SK-N-SH (cell line): ENCODE measurements around the gene MEI1. TPM values are rescaled to one million over a fixed set of nuclear protein-coding genes. Genes with fewer than 3 reads are reported as not detected.

Experiments
- CTCF ChIA-PET: fragments of 300-600, 350-600 bp; formaldehyde crosslinking; extraction: SDS; loops from one replicate; lab custom pipeline; 2021; lab: Yijun Ruan, JAX
- POLR2A ChIA-PET: fragments of 350-600 bp; sonication (Branson Sonifier 250); formaldehyde crosslinking; extraction: SDS; loops from one replicate; lab custom pipeline; 2020; ENCODE audit warnings: antibody characterized with exemption, inconsistent platforms; lab: Yijun Ruan, JAX
- DNase-seq: peaks from one replicate; pipeline ENCODE4 v3.0.0; 2012
- H2AFZ ChIP-seq: fragments of 200-600 bp; sonication (generic); 2 replicates; pipeline ENCODE4 v1.8.1; 2016; ENCODE audit warnings: antibody characterized with exemption, mild to moderate bottlenecking, low read depth
- H3F3A ChIP-seq: fragments of 200-600 bp; sonication (generic); replicated peaks from 2 replicates; pipeline ENCODE3; 2016; ENCODE audit warnings: antibody characterized with exemption, mild to moderate bottlenecking; ENCODE audit not compliant: insufficient read depth
- H3K27ac ChIP-seq, 2 experiments: fragments of 200-500 bp in 1 of 2; fragments of 200-600 bp in 1 of 2; sonication (Bioruptor generic) in 1 of 2; sonication (generic), shearing (Covaris generic) in 1 of 2; 2 replicates each; pipeline versions ENCODE4 v1.5.1 to v1.6.1; 2014 to 2016; ENCODE audit warnings: low read depth in 2 of 2, inconsistent platforms in 1 of 2, low read length in 1 of 2, mild to moderate bottlenecking in 1 of 2, mixed read lengths in 1 of 2
- H3K27me3 ChIP-seq: fragments of 200-600 bp; sonication (generic), shearing (Covaris generic); 2 replicates; pipeline ENCODE4 v1.6.1; 2016; ENCODE audit warnings: mixed run types; ENCODE audit not compliant: insufficient read depth
- H3K36me3 ChIP-seq, 2 experiments: fragments of 200-500 bp in 1 of 2; fragments of 200-600 bp in 1 of 2; sonication (Bioruptor generic) in 1 of 2; sonication (generic) in 1 of 2; replicated peaks in 1 of 2; 2 replicates each; pipeline versions ENCODE3 to v1.5.1; 2014 to 2016; ENCODE audit warnings: low read length in 1 of 2, mild to moderate bottlenecking in 1 of 2; ENCODE audit not compliant: insufficient read depth in 2 of 2, control insufficient read depth in 1 of 2
- H3K4me1 ChIP-seq, 2 experiments: fragments of 200-500 bp in 1 of 2; fragments of 200-600 bp in 1 of 2; sonication (Bioruptor generic) in 1 of 2; sonication (generic), shearing (Covaris generic) in 1 of 2; 2 replicates each; pipeline versions ENCODE4 v1.5.1 to v1.6.1; 2014 to 2016; ENCODE audit warnings: low read depth in 1 of 2, low read length in 1 of 2, mixed run types in 1 of 2; ENCODE audit not compliant: insufficient read depth in 2 of 2, control insufficient read depth in 1 of 2
- H3K4me2 ChIP-seq: fragments of 200-600 bp; sonication (generic), shearing (Covaris generic); 2 replicates; pipeline ENCODE4 v1.6.1; 2017; ENCODE audit warnings: mixed run types
- H3K4me3 ChIP-seq, 2 experiments: fragments of 200-500 bp in 1 of 2; fragments of 200-600 bp in 1 of 2; sonication (Bioruptor generic) in 1 of 2; sonication (generic), shearing (Covaris generic) in 1 of 2; 2 replicates each; pipeline versions ENCODE4 v1.5.1 to v1.8.1; 2014 to 2016; ENCODE audit warnings: low read depth in 2 of 2, inconsistent platforms in 1 of 2, low read length in 1 of 2, mild to moderate bottlenecking in 1 of 2, mixed read lengths in 1 of 2, moderate library complexity in 1 of 2
- H3K79me2 ChIP-seq: fragments of 200-600 bp; sonication (generic); 2 replicates; pipeline ENCODE4 v1.8.1; 2017; ENCODE audit warnings: mild to moderate bottlenecking; ENCODE audit not compliant: insufficient read depth
- H3K9ac ChIP-seq: fragments of 200-600 bp; sonication (generic); 2 replicates; pipeline ENCODE4 v1.6.1; 2017; ENCODE audit warnings: mixed run types
- H3K9me2 ChIP-seq: fragments of 200-600 bp; sonication (generic); 2 replicates; pipeline ENCODE4 v1.6.1; 2017; ENCODE audit warnings: mixed run types
- H3K9me3 ChIP-seq: fragments of 200-600 bp; sonication (generic); 2 replicates; pipeline ENCODE4 v1.6.1; 2017; ENCODE audit warnings: mixed run types, mild to moderate bottlenecking, moderate library complexity
- H4K20me1 ChIP-seq: fragments of 200-600 bp; sonication (generic); 2 replicates; pipeline ENCODE4 v1.6.1; 2017; ENCODE audit warnings: mild to moderate bottlenecking, mixed run types; ENCODE audit not compliant: insufficient read depth
- CHD2 ChIP-seq: fragments of 150-350 bp; IDR thresholded peaks from 2 replicates; pipeline ENCODE4 v1.6.1; 2018; ENCODE audit warnings: low read length; ENCODE audit not compliant: partially characterized antibody
- CTCF ChIP-seq: fragments of 200-600 bp; sonication (generic); IDR thresholded peaks from 2 replicates; pipeline ENCODE4 v1.6.1; 2017; ENCODE audit warnings: antibody characterized with exemption, mild to moderate bottlenecking, moderate library complexity
- ELF1 ChIP-seq: IDR thresholded peaks from 2 replicates; pipeline ENCODE4 v1.4.0; 2012
- EP300 ChIP-seq, 2 experiments: IDR thresholded peaks; 2 replicates each; pipeline versions ENCODE4 v1.4.0 to v1.6.1; 2012; ENCODE audit warnings: borderline replicate concordance in 1 of 2, low read depth in 1 of 2, low read length in 1 of 2
- EZH2phosphoT487 ChIP-seq: fragments of 200-600 bp; sonication (generic); IDR thresholded peaks from 2 replicates; pipeline ENCODE4 v1.6.1; 2017; ENCODE audit warnings: low read depth, mixed run types, mild to moderate bottlenecking, antibody characterized with exemption, moderate library complexity, borderline replicate concordance
- FOSL2 ChIP-seq: IDR thresholded peaks from 2 replicates; pipeline ENCODE4 v1.4.0; 2012; ENCODE audit warnings: low read depth, mild to moderate bottlenecking, moderate library complexity, borderline replicate concordance
- FOXJ3 ChIP-seq: sonication (generic); formaldehyde crosslinking; IDR thresholded peaks from 2 replicates; pipeline ENCODE4 v1.5.1; 2020; ENCODE audit warnings: mild to moderate bottlenecking, missing genetic modification reagents
- GABPA ChIP-seq: IDR thresholded peaks from 2 replicates; pipeline ENCODE4 v1.4.0; 2012; ENCODE audit warnings: low read depth, mild to moderate bottlenecking
- GATA2 ChIP-seq: sonication (generic); formaldehyde crosslinking; IDR thresholded peaks from 2 replicates; pipeline ENCODE4 v1.5.0; 2020; ENCODE audit warnings: mild to moderate bottlenecking, missing genetic modification reagents
- IRF3 ChIP-seq: fragments of 150-350 bp; IDR thresholded peaks from 2 replicates; pipeline ENCODE4 v1.6.1; 2016; ENCODE audit warnings: mild to moderate bottlenecking, low read depth, low read length
- MAX ChIP-seq: IDR thresholded peaks from 2 replicates; pipeline ENCODE4 v1.4.0; 2012; ENCODE audit warnings: low read depth
- MEF2A ChIP-seq: IDR thresholded peaks from 2 replicates; pipeline ENCODE4 v1.4.0; 2012; ENCODE audit warnings: low read depth, borderline replicate concordance
- MXI1 ChIP-seq: IDR thresholded peaks from 2 replicates; pipeline ENCODE4 v1.6.1; 2012; ENCODE audit warnings: mild to moderate bottlenecking, low read depth, low read length, improper control_type of control experiment
- NFIC ChIP-seq: IDR thresholded peaks from 2 replicates; pipeline ENCODE4 v1.4.0; 2012; ENCODE audit warnings: borderline replicate concordance
- NRF1 ChIP-seq: IDR thresholded peaks from 2 replicates; pipeline ENCODE4 v1.6.1; 2012; ENCODE audit warnings: low read depth, mild to moderate bottlenecking, low read length
- RAD21 ChIP-seq: IDR thresholded peaks from 2 replicates; pipeline ENCODE4 v1.6.1; 2012; ENCODE audit warnings: mild to moderate bottlenecking, low read length
- RCOR1 ChIP-seq: fragments of 150-350 bp; IDR thresholded peaks from 2 replicates; pipeline ENCODE4 v1.6.1; 2017; ENCODE audit warnings: antibody characterized with exemption, low read length
- RXRA ChIP-seq: IDR thresholded peaks from 2 replicates; pipeline ENCODE4 v1.4.0; 2012; ENCODE audit warnings: low read depth, mild to moderate bottlenecking, borderline replicate concordance
- SIN3A ChIP-seq: IDR thresholded peaks from 2 replicates; pipeline ENCODE4 v1.6.1; 2012; ENCODE audit warnings: low read depth, mild to moderate bottlenecking, low read length, moderate library complexity, borderline replicate concordance
- USF1 ChIP-seq: IDR thresholded peaks from 2 replicates; pipeline ENCODE4 v1.4.0; 2012; ENCODE audit warnings: low read depth, borderline replicate concordance
- YY1 ChIP-seq: IDR thresholded peaks from 2 replicates; pipeline ENCODE4 v1.4.0; 2012; ENCODE audit warnings: low read depth, mild to moderate bottlenecking
- ZBTB33 ChIP-seq: IDR thresholded peaks from 2 replicates; pipeline ENCODE4 v1.4.0; 2012; ENCODE audit warnings: low read depth, borderline replicate concordance
- WGBS: methylation state at CpG from one replicate; pipeline ENCODE4 v1.1.6; 2017; ENCODE audit warnings: low lambda C conversion rate; 5-methylcytosine and 5-hydroxymethylcytosine counted together
- polyA plus RNA-seq, 3 experiments: library from polyadenylated mRNA; depleted of rRNA; stranded (reverse); fragments of >200 nt; gene quantifications; 2 replicates each; pipeline ENCODE4 v1.2.3, GENCODE V29; 2012

Gene MEI1
- polyA plus RNA-seq, 1 of the 3 experiments (the other 2 are of a cell fraction) = not detected

GRCh38 chr22:41776381-41776780 lies 77.1 kb downstream of the MEI1 start:
- Histone ChIP-seq H3K27ac (no peak overlapping the region), H3K36me3 (no peaks in the 10 kb centered on the region), H4K20me1 (no peaks in the 10 kb centered on the region), H3K79me2 (no peaks in the 10 kb centered on the region), H3K27me3 (no peaks in the 10 kb centered on the region), H3K4me3 (no peak overlapping the region), H3K4me2 (no peak overlapping the region), H2AFZ (no peak overlapping the region), H3K9me2 (no peaks in the 10 kb centered on the region), H3K9me3 (no peaks in the 10 kb centered on the region), H3K9ac (no peak overlapping the region), H3F3A (no peaks in the 10 kb centered on the region), H3K4me1 (no peaks in the 10 kb centered on the region)
- DNase-seq = no peak
- POLR2A ChIA-PET = no interaction called here
- no peak for TF ChIP-seq RXRA
- no peak for TF ChIP-seq RAD21
- no peak for TF ChIP-seq GABPA
- no peak for TF ChIP-seq YY1
- no peak for TF ChIP-seq CTCF
- no peak for TF ChIP-seq GATA2 (CRISPR knock-in tag)
- TF ChIP-seq ZBTB33 = no peak
- TF ChIP-seq MXI1 = no peak
- TF ChIP-seq RCOR1 = no peak
- TF ChIP-seq MAX = no peak
- no peak for TF ChIP-seq USF1
- CTCF ChIA-PET = interaction anchor here (1.4 kb wide), 1 partner anchor 79 kb away, joined by 3 read pairs; no protein-coding TSS in a partner anchor
- WGBS = 87% methylated on average over 3 of the region's 3 CpGs

- H3K9ac ChIP-seq = no peak overlapping the region
- H2AFZ ChIP-seq = no peak overlapping the region
- no peaks in the 10 kb centered on the region for H3K27me3 ChIP-seq
- POLR2A ChIA-PET = no interaction called here
- no peak for TF ChIP-seq RXRA
- TF ChIP-seq NRF1 = no peak
- no peak for TF ChIP-seq MXI1
- no peak for TF ChIP-seq NFIC
- TF ChIP-seq FOSL2 = no peak
- no peak for TF ChIP-seq ELF1
- no peak for TF ChIP-seq EZH2phosphoT487
- no peak for TF ChIP-seq MAX
- no peak for TF ChIP-seq IRF3
- TF ChIP-seq FOXJ3 (CRISPR knock-in tag) = no peak
- no peak for TF ChIP-seq EP300 (IDR thresholded peaks at IDR 0.05; ENCODE audit: borderline replicate concordance in 1 of 2, low read depth in 1 of 2, low read length in 1 of 2)
- TF ChIP-seq MEF2A = no peak
- TF ChIP-seq GATA2 (CRISPR knock-in tag) = no peak
- TF ChIP-seq CHD2 = no peak
- TF ChIP-seq SIN3A = no peak
- TF ChIP-seq, all 33 proteins: peak for 0
- H3K4me3 ChIP-seq = no peak overlapping the region
- no peaks in the 10 kb centered on the region for H3K9me2 ChIP-seq
- no peaks in the 10 kb centered on the region for H3K9me3 ChIP-seq
- no peaks in the 10 kb centered on the region for H3K36me3 ChIP-seq
- WGBS = 64% methylated on average over 2 of the region's 2 CpGs
- no peaks in the 10 kb centered on the region for H3K79me2 ChIP-seq
- DNase-seq = no peak
- no peaks in the 10 kb centered on the region for H3F3A ChIP-seq
- H4K20me1 ChIP-seq = no peaks in the 10 kb centered on the region
- CTCF ChIA-PET = no interaction called here
- H3K4me2 ChIP-seq = no peak overlapping the region
- H3K4me1 ChIP-seq = no peaks in the 10 kb centered on the region
- no peak overlapping the region for H3K27ac ChIP-seq
These were observed 78.6 kb downstream of the MEI1 start for GRCh38 chr22:41777749-41778425.
